Astrocyte (in vitro differentiated cells and primary cell): ENCODE results near the gene TNFRSF8. TPM values are rescaled to one million over a fixed set of nuclear protein-coding genes. Genes with fewer than 3 reads are reported as not detected.

Experiments
- DNase-seq: peaks from one replicate; pipeline ENCODE4 v3.0.0-alpha.2; 2010; ENCODE audit warnings: low read depth
- FAIRE-seq: peaks from 2 replicates; lab custom pipeline; 2011; peaks lifted over from hg19 to GRCh38; lab: Jason Lieb, UNC
- H2AFZ ChIP-seq: 2 replicates; pipeline ENCODE4 v1.6.0; 2012; ENCODE audit warnings: low read depth, low read length, inconsistent platforms
- H3K27ac ChIP-seq: 2 replicates; pipeline ENCODE4 v1.5.1; 2011; ENCODE audit warnings: low read depth, low read length, inconsistent platforms
- H3K27me3 ChIP-seq: 2 replicates; pipeline ENCODE4 v1.6.0; 2011; ENCODE audit warnings: low read length, inconsistent platforms; ENCODE audit not compliant: insufficient read depth
- H3K36me3 ChIP-seq: 2 replicates; pipeline ENCODE4 v1.5.1; 2011; ENCODE audit warnings: low read length, inconsistent platforms; ENCODE audit not compliant: insufficient read depth
- H3K4me1 ChIP-seq: 2 replicates; pipeline ENCODE4 v1.5.1; 2011; ENCODE audit warnings: low read length, inconsistent platforms; ENCODE audit not compliant: insufficient read depth
- H3K4me2 ChIP-seq: 2 replicates; pipeline ENCODE4 v1.6.0; 2012; ENCODE audit warnings: low read length, inconsistent platforms
- H3K4me3 ChIP-seq: 2 replicates; pipeline ENCODE4 v1.5.1; 2011; ENCODE audit warnings: low read depth, mild to moderate bottlenecking, low read length, inconsistent platforms; ENCODE audit not compliant: insufficient read depth
- H3K79me2 ChIP-seq: 2 replicates; pipeline ENCODE4 v1.6.0; 2012; ENCODE audit warnings: mild to moderate bottlenecking, low read length, inconsistent platforms; ENCODE audit not compliant: insufficient read depth
- H3K9ac ChIP-seq: 2 replicates; pipeline ENCODE4 v1.6.0; 2012; ENCODE audit warnings: mild to moderate bottlenecking, low read length, inconsistent platforms
- H3K9me3 ChIP-seq: 2 replicates; pipeline ENCODE4 v1.5.1; 2012; ENCODE audit warnings: low read depth, mild to moderate bottlenecking, low read length, inconsistent platforms; ENCODE audit not compliant: insufficient read depth
- H4K20me1 ChIP-seq: 2 replicates; pipeline ENCODE4 v1.6.0; 2012; ENCODE audit warnings: low read length, inconsistent platforms; ENCODE audit not compliant: insufficient read depth
- H3K27ac Mint-ChIP-seq: one replicate; pipeline ENCODE4 v1.8.0; 2021; ENCODE audit warnings: mild to moderate bottlenecking, mixed read lengths; ENCODE audit not compliant: unreplicated experiment
- H3K27me3 Mint-ChIP-seq: one replicate; pipeline ENCODE4 v1.8.0; 2021; ENCODE audit warnings: low read depth, mixed read lengths; ENCODE audit not compliant: unreplicated experiment
- H3K36me3 Mint-ChIP-seq: one replicate; pipeline ENCODE4 v1.8.0; 2021; ENCODE audit warnings: low read depth, mixed read lengths; ENCODE audit not compliant: unreplicated experiment
- H3K4me1 Mint-ChIP-seq: one replicate; pipeline ENCODE4 v1.8.0; 2021; ENCODE audit warnings: low read depth, mixed read lengths; ENCODE audit not compliant: unreplicated experiment
- H3K4me3 Mint-ChIP-seq: one replicate; pipeline ENCODE4 v1.8.0; 2021; ENCODE audit warnings: mild to moderate bottlenecking, moderate library complexity, mixed read lengths; ENCODE audit not compliant: unreplicated experiment
- H3K9me3 Mint-ChIP-seq: one replicate; pipeline ENCODE4 v1.8.0; 2021; ENCODE audit warnings: mild to moderate bottlenecking, mixed read lengths; ENCODE audit not compliant: unreplicated experiment
- EZH2 ChIP-seq: IDR thresholded peaks from 2 replicates; pipeline ENCODE4 v1.6.1; 2012; ENCODE audit warnings: mild to moderate bottlenecking, low read length, inconsistent platforms; ENCODE audit not compliant: insufficient read depth
- total RNA-seq: library from RNA; stranded (reverse); gene quantifications from 2 replicates; pipeline ENCODE4 v1.2.1, GENCODE V29; 2021
- TF ChIP-seq, protein P1 (sequence below): IDR thresholded peaks from 2 replicates; pipeline ENCODE4 v1.5.1; 2011; ENCODE audit warnings: low read depth, mild to moderate bottlenecking, inconsistent platforms, low read length, moderate library complexity; ENCODE audit not compliant: insufficient read depth

TNFRSF8 gene
- total RNA-seq, 1 donor from 2014 or later: 0.16 TPM

DNA sequence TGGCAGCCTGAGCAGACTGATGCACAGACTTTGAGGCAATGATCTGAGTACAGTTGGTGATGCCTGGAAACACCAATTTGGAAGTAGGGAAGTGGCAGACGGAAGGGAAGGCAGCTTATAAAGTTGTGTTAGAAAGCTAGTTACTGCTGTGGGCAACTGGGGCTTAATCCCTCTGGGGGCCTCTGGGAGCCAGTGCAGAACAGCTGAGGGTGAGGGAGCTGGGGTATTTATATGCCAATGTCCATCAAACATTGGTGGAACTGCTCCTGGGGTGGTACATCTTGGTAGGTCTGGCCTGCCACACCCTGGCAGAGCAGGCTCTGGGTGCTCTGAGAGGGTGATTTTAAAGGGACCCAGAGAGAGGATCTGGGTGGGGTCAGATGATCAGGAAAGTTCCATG lies 28.1 kb downstream of the TNFRSF8 start:
- Histone ChIP-seq H3K27ac (no peak overlapping the region), H3K79me2 (no peaks in the 10 kb centered on the region), H3K4me2 (no peak overlapping the region), H3K36me3 (no peaks in the 10 kb centered on the region), H3K9me3 (no peaks in the 10 kb centered on the region), H3K4me3 (no peak overlapping the region), H3K27me3 (peaks cover 5% of the 10 kb centered on the region), H3K9ac (no peak overlapping the region), H4K20me1 (no peaks in the 10 kb centered on the region), H2AFZ (no peak overlapping the region), H3K4me1 (no peaks in the 10 kb centered on the region)
- Mint-ChIP-seq H3K9me3 (peaks cover 5% of the 10 kb centered on the region), H3K27me3 (peaks cover 13% of the 10 kb centered on the region), H3K36me3 (no peaks in the 10 kb centered on the region), H3K4me3 (no peak overlapping the region), H3K27ac (no peak overlapping the region), H3K4me1 (no peaks in the 10 kb centered on the region)
- DNase-seq: no peak
- FAIRE-seq: no peak
- no peak for TF ChIP-seq EZH2
- TF ChIP-seq, protein P1, sequence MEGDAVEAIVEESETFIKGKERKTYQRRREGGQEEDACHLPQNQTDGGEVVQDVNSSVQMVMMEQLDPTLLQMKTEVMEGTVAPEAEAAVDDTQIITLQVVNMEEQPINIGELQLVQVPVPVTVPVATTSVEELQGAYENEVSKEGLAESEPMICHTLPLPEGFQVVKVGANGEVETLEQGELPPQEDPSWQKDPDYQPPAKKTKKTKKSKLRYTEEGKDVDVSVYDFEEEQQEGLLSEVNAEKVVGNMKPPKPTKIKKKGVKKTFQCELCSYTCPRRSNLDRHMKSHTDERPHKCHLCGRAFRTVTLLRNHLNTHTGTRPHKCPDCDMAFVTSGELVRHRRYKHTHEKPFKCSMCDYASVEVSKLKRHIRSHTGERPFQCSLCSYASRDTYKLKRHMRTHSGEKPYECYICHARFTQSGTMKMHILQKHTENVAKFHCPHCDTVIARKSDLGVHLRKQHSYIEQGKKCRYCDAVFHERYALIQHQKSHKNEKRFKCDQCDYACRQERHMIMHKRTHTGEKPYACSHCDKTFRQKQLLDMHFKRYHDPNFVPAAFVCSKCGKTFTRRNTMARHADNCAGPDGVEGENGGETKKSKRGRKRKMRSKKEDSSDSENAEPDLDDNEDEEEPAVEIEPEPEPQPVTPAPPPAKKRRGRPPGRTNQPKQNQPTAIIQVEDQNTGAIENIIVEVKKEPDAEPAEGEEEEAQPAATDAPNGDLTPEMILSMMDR: no peak

DNA sequence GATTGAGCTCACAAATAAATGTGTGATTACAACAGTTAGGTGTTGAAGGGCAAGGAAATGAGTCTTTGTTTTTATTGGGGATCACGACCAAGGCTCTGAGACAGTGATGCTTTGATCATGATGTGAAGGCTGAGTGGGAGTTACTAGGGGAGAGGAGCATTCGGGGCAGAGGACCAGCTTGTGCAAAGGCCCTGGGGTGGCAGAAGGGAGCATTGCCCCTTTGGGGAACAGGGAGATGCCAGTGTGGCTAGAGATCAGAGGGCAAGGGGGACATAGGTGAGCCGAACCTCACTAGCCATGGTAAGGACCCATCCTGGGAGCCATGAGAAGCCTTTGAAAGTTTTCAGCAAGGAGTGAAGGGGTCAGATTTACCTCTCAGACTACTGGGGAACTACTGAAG lies 31.1 kb downstream of the TNFRSF8 start:
- peaks cover 12% of the 10 kb centered on the region for H3K27me3 Mint-ChIP-seq
- H3K27me3 ChIP-seq: peaks cover 5% of the 10 kb centered on the region
- no peaks in the 10 kb centered on the region for H3K9me3 ChIP-seq
- no peak for TF ChIP-seq EZH2
- TF ChIP-seq, protein P1: no peak
- H3K9ac ChIP-seq: no peak overlapping the region
- H3K4me3 ChIP-seq: no peak overlapping the region
- no peaks in the 10 kb centered on the region for H3K79me2 ChIP-seq
- DNase-seq: no peak
- no peaks in the 10 kb centered on the region for H3K36me3 Mint-ChIP-seq
- H3K36me3 ChIP-seq: no peaks in the 10 kb centered on the region
- no peak for FAIRE-seq
- H3K27ac ChIP-seq: no peak overlapping the region
- H3K4me2 ChIP-seq: no peak overlapping the region
- no peaks in the 10 kb centered on the region for H3K4me1 ChIP-seq
- H4K20me1 ChIP-seq: no peaks in the 10 kb centered on the region
- H3K4me3 Mint-ChIP-seq: peak overlapping the region; percentile 6
- H3K4me1 Mint-ChIP-seq: no peaks in the 10 kb centered on the region
- H3K9me3 Mint-ChIP-seq: peaks cover 5% of the 10 kb centered on the region
- peak overlapping the region; percentile 44 for H3K27ac Mint-ChIP-seq
- no peak overlapping the region for H2AFZ ChIP-seq

DNA sequence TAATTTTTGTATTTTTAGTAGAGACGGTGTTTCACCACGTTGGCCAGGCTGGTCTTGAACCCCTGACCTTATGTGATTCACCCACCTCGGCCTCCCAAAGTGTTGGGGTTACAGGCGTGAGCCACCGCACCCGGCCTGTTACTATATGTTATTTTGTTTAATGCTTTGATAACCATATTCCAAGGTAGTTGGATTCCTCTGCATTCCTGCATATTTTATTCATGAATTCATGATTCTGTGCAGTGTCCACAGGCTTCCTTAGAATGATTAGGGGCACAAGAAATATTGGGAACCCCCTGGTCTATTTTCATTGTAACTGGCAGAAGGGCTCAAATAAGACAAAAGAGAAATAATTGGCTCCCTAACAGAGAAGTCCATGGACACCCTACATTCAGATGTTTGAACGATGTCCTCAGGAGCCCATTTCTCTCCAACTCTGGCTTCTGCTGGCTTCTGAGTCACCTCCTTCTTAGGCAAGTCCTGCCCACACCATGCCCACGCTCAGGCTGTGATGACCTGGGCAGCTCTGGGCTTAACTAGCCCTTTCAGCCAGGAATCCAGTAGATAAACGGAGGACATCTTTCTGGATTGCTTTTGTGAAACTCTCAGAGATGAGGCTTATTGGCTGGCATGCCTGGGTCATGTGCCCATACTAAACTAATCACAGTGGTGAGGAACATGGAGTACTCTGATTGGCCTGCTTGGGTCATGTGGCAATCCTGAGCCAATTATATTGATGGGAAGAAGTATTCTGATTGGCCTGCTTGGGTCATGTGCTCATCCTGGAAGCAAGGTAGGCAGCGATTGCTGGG lies 32.6 kb downstream of the TNFRSF8 start:
- no peaks in the 10 kb centered on the region for H4K20me1 ChIP-seq
- no peaks in the 10 kb centered on the region for H3K79me2 ChIP-seq
- TF ChIP-seq EZH2: no peak
- TF ChIP-seq, protein P1: no peak
- no peaks in the 10 kb centered on the region for H3K9me3 ChIP-seq
- Mint-ChIP-seq H3K27ac (no peak overlapping the region), H3K9me3 (peaks cover 5% of the 10 kb centered on the region), H3K36me3 (no peaks in the 10 kb centered on the region), H3K4me1 (no peaks in the 10 kb centered on the region), H3K4me3 (no peak overlapping the region), H3K27me3 (peaks cover 9% of the 10 kb centered on the region)
- no peak overlapping the region for H3K4me3 ChIP-seq
- no peak for FAIRE-seq
- H3K36me3 ChIP-seq: no peaks in the 10 kb centered on the region
- H3K4me1 ChIP-seq: no peaks in the 10 kb centered on the region
- peaks cover 5% of the 10 kb centered on the region for H3K27me3 ChIP-seq
- DNase-seq: peak; percentile 40
- no peak overlapping the region for H2AFZ ChIP-seq
- no peak overlapping the region for H3K27ac ChIP-seq
- no peak overlapping the region for H3K4me2 ChIP-seq
- no peak overlapping the region for H3K9ac ChIP-seq
